ENCODE data around the gene GLS2.

GLS2 gene

GRCh38 chr12:56437430-56438176 is 50.4 kb downstream of the GLS2 start:
- DNase-seq (ENCODE audit: insufficient read length, low spot score): no peak
- TF ChIP-seq POLR2A (IDR thresholded peaks at IDR 0.05; ENCODE audit: low read depth, low read length): no peak
- FAIRE-seq: no peak

DNA sequence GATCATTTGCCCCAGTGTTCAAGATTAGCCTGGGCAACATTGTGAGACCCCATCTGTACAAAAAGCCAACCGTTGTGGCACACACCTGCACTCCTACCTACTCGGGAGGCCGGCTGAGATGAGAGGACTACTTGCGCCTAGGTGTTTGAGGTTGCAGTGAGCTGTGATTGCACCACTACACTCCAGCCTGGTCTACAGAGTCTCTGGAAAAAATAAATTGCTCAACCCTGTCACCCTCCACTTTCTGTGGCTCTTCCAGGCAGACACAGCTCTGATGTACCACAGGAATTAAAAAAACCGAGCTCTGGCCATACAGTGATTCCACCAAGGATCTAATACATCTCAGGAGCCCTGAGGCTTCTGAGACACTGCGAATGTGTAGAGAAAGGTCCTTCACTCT is 53.1 kb downstream of the GLS2 start:
- no peak for TF ChIP-seq POLR2A (IDR thresholded peaks at IDR 0.05; ENCODE audit: low read depth, low read length)
- DNase-seq (ENCODE audit: insufficient read length, low spot score): no peak
- FAIRE-seq: no peak

GRCh38 chr12:56431850-56432249 is 56.1 kb downstream of the GLS2 start:
- no peak for DNase-seq (ENCODE audit: insufficient read length, low spot score)
- no peak for FAIRE-seq
- TF ChIP-seq POLR2A (IDR thresholded peaks at IDR 0.05; ENCODE audit: low read depth, low read length): no peak

- DNase-seq (ENCODE audit: insufficient read length, low spot score): no peak
- FAIRE-seq: no peak
- no peak for TF ChIP-seq POLR2A (IDR thresholded peaks at IDR 0.05; ENCODE audit: low read depth, low read length)
These were observed 56.7 kb downstream of the GLS2 start for GRCh38 chr12:56431288-56431687.

GRCh38 chr12:56425940-56426438 is 62.0 kb downstream of the GLS2 start:
- TF ChIP-seq POLR2A (IDR thresholded peaks at IDR 0.05; ENCODE audit: low read depth, low read length): no peak
- DNase-seq (ENCODE audit: insufficient read length, low spot score): no peak
- no peak for FAIRE-seq

DNA sequence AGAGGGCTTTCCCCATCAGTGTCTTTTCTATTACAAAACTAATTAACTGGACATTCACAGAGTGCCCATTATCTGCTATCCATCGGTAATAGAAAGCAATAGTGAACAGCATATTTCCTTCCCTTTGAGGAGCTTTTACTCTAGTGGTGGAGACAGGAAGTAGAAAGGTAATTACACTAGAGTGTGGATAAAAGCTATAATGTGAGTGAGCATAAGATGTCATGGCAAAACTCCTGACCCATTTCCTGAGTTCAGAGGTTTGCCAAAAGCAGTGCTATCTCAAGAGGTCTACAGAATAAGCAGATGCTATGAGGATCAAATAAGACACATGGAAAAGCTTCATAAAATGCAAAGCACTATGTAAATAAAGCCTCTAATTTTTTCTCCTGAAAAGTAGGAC is 62.8 kb downstream of the GLS2 start:
- TF ChIP-seq POLR2A (IDR thresholded peaks at IDR 0.05; ENCODE audit: low read depth, low read length): no peak
- FAIRE-seq (no peak), DNase-seq (ENCODE audit: insufficient read length, low spot score) (no peak)
